Upper lobe of right lung (tissue), 1 donor: ENCODE measurements around the gene GLIS1. TPM values are rescaled to one million over a fixed set of nuclear protein-coding genes. Genes with fewer than 3 reads are reported as not detected.

Experiments
- ATAC-seq: fragments of 200-7000 bp; cut with Tn5 transposase; one replicate; pipeline ENCODE4 v1.9.1; 2020; ENCODE audit warnings: mild to moderate bottlenecking, moderate library complexity
- DNase-seq: peaks from one replicate; pipeline ENCODE4 v3.0.0-alpha.2; 2020
- H3K27ac ChIP-seq: fragments of 200-600 bp; one replicate; pipeline ENCODE4 v1.8.0; 2022
- H3K27me3 ChIP-seq: fragments of 200-600 bp; one replicate; pipeline ENCODE4 v1.8.0; 2022; ENCODE audit warnings: mild to moderate bottlenecking
- H3K36me3 ChIP-seq: fragments of 200-600 bp; one replicate; pipeline ENCODE4 v1.8.0; 2022
- H3K4me1 ChIP-seq: fragments of 200-600 bp; one replicate; pipeline ENCODE4 v1.8.0; 2022
- H3K4me3 ChIP-seq: fragments of 200-600 bp; one replicate; pipeline ENCODE4 v1.8.0; 2022; ENCODE audit warnings: mild to moderate bottlenecking
- H3K9me3 ChIP-seq: fragments of 200-600 bp; one replicate; pipeline ENCODE4 v1.8.0; 2022
- CTCF ChIP-seq: fragments of 200-600 bp; IDR thresholded peaks from one replicate; pipeline ENCODE4 v1.8.0; 2022; ENCODE audit warnings: antibody characterized with exemption
- intact Hi-C: fragments of 100-400 bp; cut with DNase I; formaldehyde crosslinking; loops from one replicate; pipeline ENCODE4 v1.11.0; 2022
- total RNA-seq: library from RNA; stranded (reverse); fragmentation: NEBNext Ultra II Directional; extraction: Animal tissue kit (Norgen Biotek cat#: 25700); gene quantifications from one replicate; pipeline ENCODE4 v1.2.1, GENCODE V29; 2021
- donor health status: DM: no; HTN: yes; CAD: no; lungs with severe emphysema.

GLIS1 gene
- total RNA-seq, 1 donor from 2014 or later, result 0.14 TPM

- TF ChIP-seq CTCF, result no peak
- Histone ChIP-seq H3K27me3 (peaks cover 14% of the 10 kb centered on the region), H3K9me3 (no peaks in the 10 kb centered on the region), H3K4me3 (no peak overlapping the region), H3K27ac (no peak overlapping the region), H3K4me1 (no peaks in the 10 kb centered on the region), H3K36me3 (no peaks in the 10 kb centered on the region)
- ATAC-seq (no peak), DNase-seq (no peak)
- intact Hi-C loops, result no loop called here
Observed at GRCh38 chr1:53482441-53483153, 256.4 kb downstream of the GLIS1 start.

GRCh38 chr1:53481456-53481855 is 257.5 kb downstream of the GLIS1 start:
- ATAC-seq (no peak), DNase-seq (no peak)
- intact Hi-C loops, result no loop called here
- Histone ChIP-seq H3K4me1 (no peaks in the 10 kb centered on the region), H3K9me3 (no peaks in the 10 kb centered on the region), H3K27ac (no peak overlapping the region), H3K27me3 (peaks cover 12% of the 10 kb centered on the region), H3K4me3 (no peak overlapping the region), H3K36me3 (no peaks in the 10 kb centered on the region)
- TF ChIP-seq CTCF, result no peak

- intact Hi-C loops, result no loop called here
- Histone ChIP-seq H3K4me3 (no peak overlapping the region), H3K27ac (no peak overlapping the region), H3K9me3 (no peaks in the 10 kb centered on the region), H3K36me3 (no peaks in the 10 kb centered on the region), H3K4me1 (no peaks in the 10 kb centered on the region), H3K27me3 (peaks cover 4% of the 10 kb centered on the region)
- no peak for TF ChIP-seq CTCF
- ATAC-seq, result no peak
- no peak for DNase-seq
Observed at GRCh38 chr1:53480678-53481077, 258.3 kb downstream of the GLIS1 start.

GRCh38 chr1:53478502-53478818 is 260.5 kb downstream of the GLIS1 start:
- DNase-seq (peak; percentile 2), ATAC-seq (no peak)

GRCh38 chr1:53477651-53478501 is 261.1 kb downstream of the GLIS1 start:
- ATAC-seq (no peak), DNase-seq (peak; percentile 35)
- intact Hi-C loops, result no loop called here
- H3K9me3 ChIP-seq, result no peaks in the 10 kb centered on the region
- H3K4me3 ChIP-seq, result no peak overlapping the region
- H3K4me1 ChIP-seq, result no peaks in the 10 kb centered on the region
- no peak overlapping the region for H3K27ac ChIP-seq
- no peaks in the 10 kb centered on the region for H3K36me3 ChIP-seq
- no peak for TF ChIP-seq CTCF
- H3K27me3 ChIP-seq, result no peaks in the 10 kb centered on the region

More at GRCh38 chr1:53478502-53478818, 260.5 kb downstream of the GLIS1 start:
- Histone ChIP-seq H3K27me3 (no peaks in the 10 kb centered on the region), H3K4me3 (no peak overlapping the region), H3K4me1 (no peaks in the 10 kb centered on the region), H3K9me3 (no peaks in the 10 kb centered on the region), H3K27ac (no peak overlapping the region), H3K36me3 (no peaks in the 10 kb centered on the region)
- intact Hi-C loops, result no loop called here
- no peak for TF ChIP-seq CTCF
